GM12891 (cell line): ENCODE data around the gene MUC13.

Source experiments
- POLR2A ChIP-seq: IDR thresholded peaks from 2 replicates; pipeline ENCODE4 v1.6.1; 2011; ENCODE audit warnings: low read depth, low read length, control low read depth
- POLR2AphosphoS5 ChIP-seq: IDR thresholded peaks from 2 replicates; pipeline ENCODE4 v1.6.1; 2011; ENCODE audit warnings: low read depth, low read length, control low read depth
- SPI1 ChIP-seq: IDR thresholded peaks from 2 replicates; pipeline ENCODE4 v1.6.1; 2011; ENCODE audit warnings: low read depth, low read length, control low read depth
- TAF1 ChIP-seq: IDR thresholded peaks from 2 replicates; pipeline ENCODE4 v1.6.1; 2011; ENCODE audit warnings: low read depth, low read length, control low read depth

GRCh38 chr3:124888482-124889441 is 45.8 kb downstream of the MUC13 start:
- TF ChIP-seq POLR2A (no peak), POLR2AphosphoS5 (no peak), TAF1 (no peak), SPI1 (no peak)
